ENCODE data around the gene ARL14EP. TPM values are rescaled to one million over a fixed set of nuclear protein-coding genes. Genes with fewer than 3 reads are reported as not detected.

Gene ARL14EP
- total RNA-seq, 4 donors from 2014 or later = 17.5 to 29.1 (median 21.1) TPM

GRCh38 chr11:30282289-30282631 is 40.6 kb upstream of the ARL14EP start:
- Histone ChIP-seq H3K4me3 (no peak overlapping the region), H3K4me1 (no peaks in the 10 kb centered on the region), H3K9me3 (no peaks in the 10 kb centered on the region), H3K27ac (replicated peaks in 1 of 4) (no peak overlapping the region), H3K36me3 (no peaks in the 10 kb centered on the region), H3K27me3 (no peaks in the 10 kb centered on the region)
- 73% methylated on average over 3 of the region's 3 CpGs for WGBS
- TF ChIP-seq, protein P1, sequence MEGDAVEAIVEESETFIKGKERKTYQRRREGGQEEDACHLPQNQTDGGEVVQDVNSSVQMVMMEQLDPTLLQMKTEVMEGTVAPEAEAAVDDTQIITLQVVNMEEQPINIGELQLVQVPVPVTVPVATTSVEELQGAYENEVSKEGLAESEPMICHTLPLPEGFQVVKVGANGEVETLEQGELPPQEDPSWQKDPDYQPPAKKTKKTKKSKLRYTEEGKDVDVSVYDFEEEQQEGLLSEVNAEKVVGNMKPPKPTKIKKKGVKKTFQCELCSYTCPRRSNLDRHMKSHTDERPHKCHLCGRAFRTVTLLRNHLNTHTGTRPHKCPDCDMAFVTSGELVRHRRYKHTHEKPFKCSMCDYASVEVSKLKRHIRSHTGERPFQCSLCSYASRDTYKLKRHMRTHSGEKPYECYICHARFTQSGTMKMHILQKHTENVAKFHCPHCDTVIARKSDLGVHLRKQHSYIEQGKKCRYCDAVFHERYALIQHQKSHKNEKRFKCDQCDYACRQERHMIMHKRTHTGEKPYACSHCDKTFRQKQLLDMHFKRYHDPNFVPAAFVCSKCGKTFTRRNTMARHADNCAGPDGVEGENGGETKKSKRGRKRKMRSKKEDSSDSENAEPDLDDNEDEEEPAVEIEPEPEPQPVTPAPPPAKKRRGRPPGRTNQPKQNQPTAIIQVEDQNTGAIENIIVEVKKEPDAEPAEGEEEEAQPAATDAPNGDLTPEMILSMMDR (IDR thresholded peaks at IDR 0.05) = no peak
- no peak for TF ChIP-seq POLR2AphosphoS5 (IDR thresholded peaks at IDR 0.05)
- DNase-seq (ENCODE audit: extremely low spot score) = no peak
- intact Hi-C loops (cut with DNase I) = no loop called here

DNA sequence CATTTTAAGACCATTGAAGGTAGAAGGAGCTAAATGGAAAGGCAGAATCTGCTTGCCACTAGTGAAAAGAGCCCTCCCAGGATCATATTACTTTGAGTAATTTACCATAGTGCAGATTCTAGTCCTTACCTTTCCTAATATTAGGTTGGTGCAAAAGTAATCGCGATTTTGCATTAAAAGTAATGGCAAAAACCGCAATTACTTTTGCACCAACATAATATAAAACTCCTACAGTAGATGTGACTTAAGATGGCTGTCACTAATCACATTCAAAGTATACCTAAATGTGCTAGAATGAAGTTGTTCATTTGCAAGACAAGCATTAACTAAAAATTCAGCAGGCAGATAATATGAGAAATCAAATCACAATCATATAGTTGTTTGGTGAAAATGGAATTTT is 38.1 kb upstream of the ARL14EP start:
- intact Hi-C loops (cut with DNase I) = no loop called here
- 80% methylated on average over 3 of the region's 3 CpGs for WGBS
- H3K27ac ChIP-seq (replicated peaks in 1 of 4) = no peak overlapping the region
- H3K36me3 ChIP-seq = no peaks in the 10 kb centered on the region
- H3K4me3 ChIP-seq = no peak overlapping the region
- H3K27me3 ChIP-seq = no peaks in the 10 kb centered on the region
- no peaks in the 10 kb centered on the region for H3K4me1 ChIP-seq
- DNase-seq (ENCODE audit: extremely low spot score) = no peak
- TF ChIP-seq, protein P1 (IDR thresholded peaks at IDR 0.05) = no peak
- TF ChIP-seq POLR2AphosphoS5 (IDR thresholded peaks at IDR 0.05) = no peak
- no peak for TF ChIP-seq POLR2A (IDR thresholded peaks at IDR 0.05; ENCODE audit: low read depth)
- no peak for TF ChIP-seq EP300 (IDR thresholded peaks at IDR 0.05)
- H3K9me3 ChIP-seq = no peaks in the 10 kb centered on the region

GRCh38 chr11:30285416-30286121 is 37.3 kb upstream of the ARL14EP start:
- Histone ChIP-seq H3K4me3 (no peak overlapping the region), H3K27me3 (no peaks in the 10 kb centered on the region), H3K27ac (replicated peaks in 1 of 4) (no peak overlapping the region), H3K4me1 (no peaks in the 10 kb centered on the region), H3K9me3 (no peaks in the 10 kb centered on the region), H3K36me3 (no peaks in the 10 kb centered on the region)
- DNase-seq (ENCODE audit: extremely low spot score) = no peak
- intact Hi-C loops (cut with DNase I) = no loop called here
- WGBS = 79% methylated on average over 3 of the region's 3 CpGs
- TF ChIP-seq POLR2A (IDR thresholded peaks at IDR 0.05; ENCODE audit: low read depth) (no peak), EP300 (IDR thresholded peaks at IDR 0.05) (no peak), POLR2AphosphoS5 (IDR thresholded peaks at IDR 0.05) (no peak)
- TF ChIP-seq, protein P1 (IDR thresholded peaks at IDR 0.05) = no peak

GRCh38 chr11:30291331-30291730 is 31.6 kb upstream of the ARL14EP start:
- no peak overlapping the region for H3K4me3 ChIP-seq
- no peak for TF ChIP-seq POLR2AphosphoS5 (IDR thresholded peaks at IDR 0.05)
- TF ChIP-seq EP300 (IDR thresholded peaks at IDR 0.05) = no peak
- no peak for TF ChIP-seq POLR2A (IDR thresholded peaks at IDR 0.05; ENCODE audit: low read depth)
- TF ChIP-seq, protein P1 (IDR thresholded peaks at IDR 0.05) = no peak
- intact Hi-C loops (cut with DNase I) = no loop called here
- H3K4me1 ChIP-seq = no peaks in the 10 kb centered on the region
- H3K36me3 ChIP-seq = no peaks in the 10 kb centered on the region
- WGBS = 54% methylated on average over 4 of the region's 4 CpGs
- no peaks in the 10 kb centered on the region for H3K27me3 ChIP-seq
- DNase-seq (ENCODE audit: extremely low spot score) = no peak
- no peaks in the 10 kb centered on the region for H3K9me3 ChIP-seq
- H3K27ac ChIP-seq (replicated peaks in 1 of 4) = no peak overlapping the region

DNA sequence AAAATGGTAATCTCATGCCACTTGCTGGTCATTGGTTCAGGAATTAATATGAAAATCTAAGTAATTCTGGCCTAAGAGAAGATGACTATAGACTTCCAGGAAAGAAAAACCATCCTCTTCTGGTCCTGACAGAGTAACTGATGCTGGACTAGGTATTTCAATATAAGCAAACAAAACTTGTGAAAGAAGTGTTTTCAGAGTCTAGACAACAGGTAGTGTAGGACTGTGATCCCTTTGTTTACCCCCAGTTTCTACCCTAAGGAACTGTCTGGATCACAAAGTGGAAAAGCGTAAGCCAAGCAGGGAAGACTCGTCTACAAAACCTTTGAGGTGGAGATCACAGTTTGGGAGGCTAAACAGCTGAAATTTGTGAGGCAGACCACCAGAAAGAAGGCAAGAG is 30.4 kb upstream of the ARL14EP start:
- H3K27me3 ChIP-seq = no peaks in the 10 kb centered on the region
- no peak overlapping the region for H3K27ac ChIP-seq (replicated peaks in 1 of 4)
- TF ChIP-seq POLR2A (IDR thresholded peaks at IDR 0.05; ENCODE audit: low read depth) = no peak
- H3K4me1 ChIP-seq = no peaks in the 10 kb centered on the region
- H3K4me3 ChIP-seq = no peak overlapping the region
- intact Hi-C loops (cut with DNase I) = no loop called here
- DNase-seq (ENCODE audit: extremely low spot score) = no peak
- H3K9me3 ChIP-seq = no peaks in the 10 kb centered on the region
- 92% methylated on average over 2 of the region's 2 CpGs for WGBS
- H3K36me3 ChIP-seq = no peaks in the 10 kb centered on the region
